GM12892 (cell line): Measurements from ENCODE around the gene ATP8A1.

ENCODE experiments used
- POLR2A ChIP-seq: IDR thresholded peaks from 2 replicates; pipeline ENCODE4 v1.6.1; 2011; ENCODE audit warnings: low read depth, low read length, control low read depth
- POLR2AphosphoS5 ChIP-seq: IDR thresholded peaks from 2 replicates; pipeline ENCODE4 v1.6.1; 2011; ENCODE audit warnings: low read depth, low read length, control low read depth
- TAF1 ChIP-seq: IDR thresholded peaks from 2 replicates; pipeline ENCODE4 v1.6.1; 2011; ENCODE audit warnings: low read depth, mild to moderate bottlenecking, control low read depth, low read length, borderline replicate concordance

DNA sequence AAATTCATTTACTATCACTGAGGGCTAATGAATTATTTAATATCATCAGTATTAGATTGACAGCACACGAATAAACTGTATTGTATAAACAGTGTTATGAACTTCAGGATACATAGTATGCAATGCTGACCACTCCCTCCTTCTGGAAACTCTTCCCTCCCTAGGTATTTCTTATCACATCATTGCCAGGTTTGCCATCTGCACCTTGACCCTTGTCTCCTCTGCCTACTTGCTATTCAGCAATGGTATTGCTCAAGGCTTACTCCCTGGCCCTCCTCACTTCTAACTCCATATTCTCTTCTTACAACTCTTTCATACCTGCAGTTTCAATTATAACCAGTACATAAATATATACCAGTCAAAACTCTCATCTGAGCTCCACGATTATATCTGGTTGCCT, 38.9 kb downstream of the ATP8A1 start:
- TF ChIP-seq POLR2A = no peak
- no peak for TF ChIP-seq POLR2AphosphoS5
- no peak for TF ChIP-seq TAF1
